Adrenal gland (tissue), 5 donors: ENCODE results near the gene FCN2.

Source experiments
- POLR2A ChIP-seq, 2 donors: fragments of 450-650 bp; IDR thresholded peaks; one replicate each; pipeline ENCODE4 v1.6.1; 2017; ENCODE audit warnings: antibody characterized with exemption in 2 of 2, mild to moderate bottlenecking in 2 of 2, moderate library complexity in 1 of 2
- TF ChIP-seq, protein P1 (sequence below), 6 experiments: fragments of 450-650 bp in 4 of 6; fragments of 200-600 bp in 2 of 6; sonication (generic) in 1 of 6; IDR thresholded peaks; 1 replicate in 5 of 6; 2 replicates in 1 of 6; pipeline versions ENCODE4 v1.5.1 to v1.8.0; 2016 to 2021; ENCODE audit warnings: antibody characterized with exemption in 6 of 6, mild to moderate bottlenecking in 2 of 6, moderate library complexity in 1 of 6
- donor health status: DM: no; HTN: no; CAD: no.

- TF ChIP-seq, protein P1, sequence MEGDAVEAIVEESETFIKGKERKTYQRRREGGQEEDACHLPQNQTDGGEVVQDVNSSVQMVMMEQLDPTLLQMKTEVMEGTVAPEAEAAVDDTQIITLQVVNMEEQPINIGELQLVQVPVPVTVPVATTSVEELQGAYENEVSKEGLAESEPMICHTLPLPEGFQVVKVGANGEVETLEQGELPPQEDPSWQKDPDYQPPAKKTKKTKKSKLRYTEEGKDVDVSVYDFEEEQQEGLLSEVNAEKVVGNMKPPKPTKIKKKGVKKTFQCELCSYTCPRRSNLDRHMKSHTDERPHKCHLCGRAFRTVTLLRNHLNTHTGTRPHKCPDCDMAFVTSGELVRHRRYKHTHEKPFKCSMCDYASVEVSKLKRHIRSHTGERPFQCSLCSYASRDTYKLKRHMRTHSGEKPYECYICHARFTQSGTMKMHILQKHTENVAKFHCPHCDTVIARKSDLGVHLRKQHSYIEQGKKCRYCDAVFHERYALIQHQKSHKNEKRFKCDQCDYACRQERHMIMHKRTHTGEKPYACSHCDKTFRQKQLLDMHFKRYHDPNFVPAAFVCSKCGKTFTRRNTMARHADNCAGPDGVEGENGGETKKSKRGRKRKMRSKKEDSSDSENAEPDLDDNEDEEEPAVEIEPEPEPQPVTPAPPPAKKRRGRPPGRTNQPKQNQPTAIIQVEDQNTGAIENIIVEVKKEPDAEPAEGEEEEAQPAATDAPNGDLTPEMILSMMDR (IDR thresholded peaks at IDR 0.05): no peak
- TF ChIP-seq POLR2A (IDR thresholded peaks at IDR 0.05): no peak
Measured at GRCh38 chr9:134882204-134882785, 1.7 kb downstream of the FCN2 start.
